ENCODE data around the gene KCNN3. TPM values are rescaled to one million over a fixed set of nuclear protein-coding genes. Genes with fewer than 3 reads are reported as not detected.

Gene KCNN3
- total and polyA plus RNA-seq, 2 of the 13 experiments (the other 11 are each of a cell fraction or from before 2014, with no cell fraction given) = not detected

- TF ChIP-seq NFAT5 (CRISPR knock-in tag; IDR thresholded peaks at IDR 0.05) = peak; percentile 35; the same call in 1 of the 2 replicates
- no peak for TF ChIP-seq ZNF713 (CRISPR knock-in tag; IDR thresholded peaks at IDR 0.05)
- peak; percentile 60 for TF ChIP-seq ZNF687 (CRISPR knock-in tag; IDR thresholded peaks at IDR 0.05)
- TF ChIP-seq ZNF552 (CRISPR knock-in tag; IDR thresholded peaks at IDR 0.05; ENCODE audit: borderline replicate concordance) = no peak
- peak; percentile 31; the same call in 1 of the 2 replicates for TF ChIP-seq ZBTB33 (CRISPR knock-in tag; IDR thresholded peaks at IDR 0.05)
- TF ChIP-seq CTCF (CRISPR knock-in tag; IDR thresholded peaks at IDR 0.05) = peak; percentile 87
- no peak for TF ChIP-seq HOXA7 (CRISPR knock-in tag; IDR thresholded peaks at IDR 0.05)
- peak; percentile 34 for TF ChIP-seq YY1 (IDR thresholded peaks at IDR 0.05; ENCODE audit: insufficient read depth, insufficient replicate concordance, low read depth, low read length)
- TF ChIP-seq ZFYVE20 (CRISPR knock-in tag; IDR thresholded peaks at IDR 0.05; ENCODE audit: borderline replicate concordance, low read depth) = no peak
- TF ChIP-seq ZBTB7A (CRISPR knock-in tag; IDR thresholded peaks at IDR 0.05) = no peak
- TF ChIP-seq ZNF10 (CRISPR knock-in tag; IDR thresholded peaks at IDR 0.05; ENCODE audit: borderline replicate concordance, low read depth) = no peak
- no peak for TF ChIP-seq ZNF260 (CRISPR knock-in tag; IDR thresholded peaks at IDR 0.05; ENCODE audit: borderline replicate concordance, low read depth)
- TF ChIP-seq TAF15 (IDR thresholded peaks at IDR 0.05; ENCODE audit: low read depth, low read length, poor library complexity, severe bottlenecking) = no peak
- no peak for TF ChIP-seq ZNF331 (CRISPR knock-in tag; IDR thresholded peaks at IDR 0.05)
- TF ChIP-seq ARHGAP35 (CRISPR knock-in tag; IDR thresholded peaks at IDR 0.05; ENCODE audit: borderline replicate concordance) = no peak
- no peak for TF ChIP-seq SP140L (CRISPR knock-in tag; IDR thresholded peaks at IDR 0.05; ENCODE audit: borderline replicate concordance)
Observed at GRCh38 chr1:154760469-154760933, 109.6 kb downstream of the KCNN3 start (continued).

Measured in HepG2 (cell line).